K562 (cell line): ENCODE measurements around the gene SPIN2A.

Source experiments
- HDGF ChIP-seq: fragments of 450-650 bp; IDR thresholded peaks from 2 replicates; pipeline ENCODE4 v1.6.1; 2016
- TRIM28 ChIP-seq: fragments of 450-650 bp; IDR thresholded peaks from 2 replicates; pipeline ENCODE4 v1.6.1; 2017

DNA sequence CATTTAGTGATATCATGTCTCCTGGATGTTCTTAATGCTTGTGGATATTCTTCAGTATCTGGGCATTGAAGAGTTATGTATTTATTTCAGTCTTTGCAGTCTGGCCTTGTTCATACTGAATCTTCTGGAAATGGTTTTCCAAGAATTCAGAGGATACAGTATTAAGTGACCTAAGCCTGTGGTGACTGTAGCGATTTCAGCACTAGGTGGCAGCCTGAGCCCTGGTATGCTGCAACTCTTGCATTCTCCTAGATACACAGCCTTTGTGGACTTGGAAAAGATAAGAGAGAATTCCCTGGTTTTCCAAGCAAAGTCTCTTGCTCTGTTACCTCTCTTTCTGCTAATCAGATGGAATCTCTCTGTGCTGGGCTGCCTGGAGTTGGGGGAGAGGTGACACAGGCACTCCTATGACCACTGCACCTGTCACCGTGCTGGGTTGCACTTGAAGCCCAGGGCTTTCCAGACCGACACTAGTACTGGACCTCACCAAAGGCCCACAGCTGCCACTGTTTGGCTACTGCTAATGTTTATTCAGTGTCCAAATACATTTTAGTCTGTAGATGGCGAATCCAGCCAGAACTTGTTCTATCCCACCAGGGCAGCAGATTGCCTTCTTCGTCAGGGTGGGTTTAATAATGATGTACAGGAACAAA lies 19.3 kb upstream of the SPIN2A start:
- TF ChIP-seq HDGF (no peak), TRIM28 (no peak)
